Measurements from ENCODE around the gene TUB.

TUB gene

GRCh38 chr11:8097468-8097867 lies 16.5 kb downstream of the TUB start:
- Histone ChIP-seq H3K4me1 (ENCODE audit: low read length) (no peaks in the 10 kb centered on the region), H3K9me2 (replicated peaks; ENCODE audit: insufficient read depth, low read length) (no peaks in the 10 kb centered on the region), H2AFZ (ENCODE audit: low read length) (no peak overlapping the region), H3K36me3 (replicated peaks; ENCODE audit: insufficient read depth, low read length) (no peaks in the 10 kb centered on the region), H3K27ac (ENCODE audit: low read length) (no peak overlapping the region), H3K27me3 (replicated peaks; ENCODE audit: insufficient read depth, low read length) (no peaks in the 10 kb centered on the region), H3K4me3 (ENCODE audit: low read length) (no peak overlapping the region), H3K4me2 (ENCODE audit: low read depth, low read length) (no peak overlapping the region), H4K20me1 (ENCODE audit: insufficient read depth, low read length) (no peaks in the 10 kb centered on the region), H3K9ac (ENCODE audit: low read length) (no peak overlapping the region), H3F3A (ENCODE audit: insufficient read depth, low read length) (no peaks in the 10 kb centered on the region), H3K9me3 (replicated peaks; ENCODE audit: insufficient read depth, low read length) (no peaks in the 10 kb centered on the region), H3K79me2 (ENCODE audit: low read length) (no peaks in the 10 kb centered on the region)
- DNase-seq, result no peak
- TF ChIP-seq EZH2 (optimal IDR thresholded peaks at IDR 0.05; ENCODE audit: low read depth, low read length) (no peak), EZH2phosphoT487 (IDR thresholded peaks at IDR 0.05; ENCODE audit: low read length) (no peak), CTCF (IDR thresholded peaks at IDR 0.05; ENCODE audit: low read length) (no peak)

- Histone ChIP-seq H3K79me2 (ENCODE audit: low read length) (no peaks in the 10 kb centered on the region), H3K27me3 (replicated peaks; ENCODE audit: insufficient read depth, low read length) (no peaks in the 10 kb centered on the region), H3K4me3 (ENCODE audit: low read length) (no peak overlapping the region), H4K20me1 (ENCODE audit: insufficient read depth, low read length) (no peaks in the 10 kb centered on the region), H3K36me3 (replicated peaks; ENCODE audit: insufficient read depth, low read length) (no peaks in the 10 kb centered on the region), H3K9me3 (replicated peaks; ENCODE audit: insufficient read depth, low read length) (no peaks in the 10 kb centered on the region), H3K4me2 (ENCODE audit: low read depth, low read length) (no peak overlapping the region), H2AFZ (ENCODE audit: low read length) (no peak overlapping the region), H3K27ac (ENCODE audit: low read length) (no peak overlapping the region), H3K4me1 (ENCODE audit: low read length) (no peaks in the 10 kb centered on the region), H3F3A (ENCODE audit: insufficient read depth, low read length) (no peaks in the 10 kb centered on the region), H3K9me2 (replicated peaks; ENCODE audit: insufficient read depth, low read length) (no peaks in the 10 kb centered on the region), H3K9ac (ENCODE audit: low read length) (no peak overlapping the region)
- DNase-seq, result no peak
- TF ChIP-seq EZH2 (optimal IDR thresholded peaks at IDR 0.05; ENCODE audit: low read depth, low read length), result no peak
- no peak for TF ChIP-seq CTCF (IDR thresholded peaks at IDR 0.05; ENCODE audit: low read length)
- TF ChIP-seq EZH2phosphoT487 (IDR thresholded peaks at IDR 0.05; ENCODE audit: low read length), result no peak
Measured at GRCh38 chr11:8097926-8098325, 16.9 kb downstream of the TUB start.

- no peak for TF ChIP-seq EZH2 (optimal IDR thresholded peaks at IDR 0.05; ENCODE audit: low read depth, low read length)
- Histone ChIP-seq H3K9me2 (replicated peaks; ENCODE audit: insufficient read depth, low read length) (no peaks in the 10 kb centered on the region), H3K4me2 (ENCODE audit: low read depth, low read length) (no peak overlapping the region), H3K79me2 (ENCODE audit: low read length) (no peaks in the 10 kb centered on the region), H3K36me3 (replicated peaks; ENCODE audit: insufficient read depth, low read length) (no peaks in the 10 kb centered on the region), H3K4me3 (ENCODE audit: low read length) (no peak overlapping the region), H3K27ac (ENCODE audit: low read length) (no peak overlapping the region), H2AFZ (ENCODE audit: low read length) (no peak overlapping the region), H3K9me3 (replicated peaks; ENCODE audit: insufficient read depth, low read length) (no peaks in the 10 kb centered on the region), H3K27me3 (replicated peaks; ENCODE audit: insufficient read depth, low read length) (no peaks in the 10 kb centered on the region), H3F3A (ENCODE audit: insufficient read depth, low read length) (no peaks in the 10 kb centered on the region), H3K4me1 (ENCODE audit: low read length) (no peaks in the 10 kb centered on the region), H4K20me1 (ENCODE audit: insufficient read depth, low read length) (no peaks in the 10 kb centered on the region), H3K9ac (ENCODE audit: low read length) (no peak overlapping the region)
- DNase-seq, result no peak
Measured at GRCh38 chr11:8098361-8098760, 17.4 kb downstream of the TUB start.

- Histone ChIP-seq H3K79me2 (ENCODE audit: low read length) (no peaks in the 10 kb centered on the region), H3K36me3 (replicated peaks; ENCODE audit: insufficient read depth, low read length) (no peaks in the 10 kb centered on the region), H3F3A (ENCODE audit: insufficient read depth, low read length) (no peaks in the 10 kb centered on the region)
Measured at GRCh38 chr11:8098879-8099278, 17.9 kb downstream of the TUB start.

More at GRCh38 chr11:8098879-8099278, 17.9 kb downstream of the TUB start:
- TF ChIP-seq CTCF (IDR thresholded peaks at IDR 0.05; ENCODE audit: low read length), result no peak
- TF ChIP-seq EZH2 (optimal IDR thresholded peaks at IDR 0.05; ENCODE audit: low read depth, low read length), result no peak
- no peak for TF ChIP-seq EZH2phosphoT487 (IDR thresholded peaks at IDR 0.05; ENCODE audit: low read length)
- Histone ChIP-seq H2AFZ (ENCODE audit: low read length) (no peak overlapping the region), H4K20me1 (ENCODE audit: insufficient read depth, low read length) (no peaks in the 10 kb centered on the region), H3K4me3 (ENCODE audit: low read length) (no peak overlapping the region), H3K9me2 (replicated peaks; ENCODE audit: insufficient read depth, low read length) (no peaks in the 10 kb centered on the region), H3K27me3 (replicated peaks; ENCODE audit: insufficient read depth, low read length) (no peaks in the 10 kb centered on the region), H3K27ac (ENCODE audit: low read length) (no peak overlapping the region), H3K4me1 (ENCODE audit: low read length) (no peaks in the 10 kb centered on the region), H3K9ac (ENCODE audit: low read length) (no peak overlapping the region), H3K9me3 (replicated peaks; ENCODE audit: insufficient read depth, low read length) (no peaks in the 10 kb centered on the region), H3K4me2 (ENCODE audit: low read depth, low read length) (no peak overlapping the region)
- DNase-seq, result no peak

Measured in MM.1S (cell line).